Nephron progenitor cell (in vitro differentiated cells): ENCODE measurements around the gene RNF214.

Source experiments
- DNase-seq: peaks from one replicate; pipeline ENCODE4 v3.0.0; 2021
- H3K27ac Mint-ChIP-seq: 2 replicates; pipeline ENCODE4 v1.8.0; 2021; ENCODE audit warnings: mild to moderate bottlenecking, moderate library complexity, mixed read lengths
- H3K27me3 Mint-ChIP-seq: 2 replicates; pipeline ENCODE4 v1.8.0; 2021; ENCODE audit warnings: mild to moderate bottlenecking, low read depth, mixed read lengths; ENCODE audit not compliant: poor library complexity
- H3K36me3 Mint-ChIP-seq: 2 replicates; pipeline ENCODE4 v1.8.0; 2021; ENCODE audit warnings: low read depth, mixed read lengths
- H3K4me1 Mint-ChIP-seq: 2 replicates; pipeline ENCODE4 v1.8.0; 2021; ENCODE audit warnings: mixed read lengths
- H3K4me3 Mint-ChIP-seq: 2 replicates; pipeline ENCODE4 v1.8.0; 2021; ENCODE audit warnings: mild to moderate bottlenecking, moderate library complexity, mixed read lengths
- H3K9me3 Mint-ChIP-seq: 2 replicates; pipeline ENCODE4 v1.8.0; 2021; ENCODE audit warnings: mild to moderate bottlenecking, moderate library complexity, mixed read lengths
- TF ChIP-seq, protein P1 (sequence below): fragments of 200-600 bp; sonication (generic); IDR thresholded peaks from 2 replicates; pipeline ENCODE4 v1.5.0; 2021; ENCODE audit warnings: antibody characterized with exemption

The RNF214 gene

DNA sequence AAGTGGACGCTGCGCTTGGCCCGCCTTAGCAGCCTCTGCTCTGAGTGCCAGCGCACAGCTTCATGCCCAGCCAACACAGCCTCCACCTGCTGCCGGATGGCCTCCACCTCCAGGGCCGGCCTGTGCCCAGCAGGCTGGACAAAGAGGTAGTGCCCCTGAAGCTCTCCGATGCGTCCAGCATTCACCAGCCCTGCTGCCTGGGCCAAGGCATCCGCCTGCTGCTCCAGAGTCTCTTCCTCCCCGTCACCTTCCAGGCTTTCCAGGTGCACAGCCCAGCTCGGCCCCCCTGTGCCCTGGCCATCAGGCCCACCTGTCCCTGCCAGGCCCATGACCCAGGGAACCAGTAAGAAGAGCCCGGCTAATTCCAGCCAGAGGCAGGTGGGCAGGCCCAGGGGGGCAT is 3.1 kb upstream of the RNF214 start:
- Mint-ChIP-seq H3K36me3 (peaks cover 9% of the 10 kb centered on the region), H3K9me3 (no peaks in the 10 kb centered on the region), H3K4me1 (peaks cover 63% of the 10 kb centered on the region), H3K4me3 (peak overlapping the region; percentile 55), H3K27me3 (peaks cover 3% of the 10 kb centered on the region), H3K27ac (no peak overlapping the region)
- TF ChIP-seq, protein P1, sequence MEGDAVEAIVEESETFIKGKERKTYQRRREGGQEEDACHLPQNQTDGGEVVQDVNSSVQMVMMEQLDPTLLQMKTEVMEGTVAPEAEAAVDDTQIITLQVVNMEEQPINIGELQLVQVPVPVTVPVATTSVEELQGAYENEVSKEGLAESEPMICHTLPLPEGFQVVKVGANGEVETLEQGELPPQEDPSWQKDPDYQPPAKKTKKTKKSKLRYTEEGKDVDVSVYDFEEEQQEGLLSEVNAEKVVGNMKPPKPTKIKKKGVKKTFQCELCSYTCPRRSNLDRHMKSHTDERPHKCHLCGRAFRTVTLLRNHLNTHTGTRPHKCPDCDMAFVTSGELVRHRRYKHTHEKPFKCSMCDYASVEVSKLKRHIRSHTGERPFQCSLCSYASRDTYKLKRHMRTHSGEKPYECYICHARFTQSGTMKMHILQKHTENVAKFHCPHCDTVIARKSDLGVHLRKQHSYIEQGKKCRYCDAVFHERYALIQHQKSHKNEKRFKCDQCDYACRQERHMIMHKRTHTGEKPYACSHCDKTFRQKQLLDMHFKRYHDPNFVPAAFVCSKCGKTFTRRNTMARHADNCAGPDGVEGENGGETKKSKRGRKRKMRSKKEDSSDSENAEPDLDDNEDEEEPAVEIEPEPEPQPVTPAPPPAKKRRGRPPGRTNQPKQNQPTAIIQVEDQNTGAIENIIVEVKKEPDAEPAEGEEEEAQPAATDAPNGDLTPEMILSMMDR, result no peak
- DNase-seq, result no peak

DNA sequence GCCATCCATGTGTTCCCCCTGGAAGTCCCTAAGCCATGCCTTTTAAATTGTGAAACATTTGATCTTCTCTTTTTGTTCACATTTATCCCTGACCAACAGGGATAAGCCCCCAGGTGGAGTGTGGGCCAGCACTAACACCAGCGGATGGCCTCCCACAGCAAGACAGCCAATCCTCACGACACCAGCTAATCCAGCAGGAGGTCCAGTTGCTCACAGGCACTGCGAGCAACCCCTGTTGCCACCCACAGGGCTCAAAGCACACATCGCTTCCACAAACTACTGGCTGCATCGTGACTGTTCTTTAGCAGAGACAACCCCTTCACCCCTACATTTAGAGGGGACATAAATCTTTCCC is 2.6 kb upstream of the RNF214 start:
- peak overlapping the region; percentile 98 for H3K4me3 Mint-ChIP-seq
- no peaks in the 10 kb centered on the region for H3K9me3 Mint-ChIP-seq
- TF ChIP-seq, protein P1, result no peak
- no peak for DNase-seq
- peaks cover 3% of the 10 kb centered on the region for H3K27me3 Mint-ChIP-seq
- peaks cover 59% of the 10 kb centered on the region for H3K4me1 Mint-ChIP-seq
- peak overlapping the region; percentile 45 for H3K27ac Mint-ChIP-seq
- H3K36me3 Mint-ChIP-seq, result peaks cover 9% of the 10 kb centered on the region

DNA sequence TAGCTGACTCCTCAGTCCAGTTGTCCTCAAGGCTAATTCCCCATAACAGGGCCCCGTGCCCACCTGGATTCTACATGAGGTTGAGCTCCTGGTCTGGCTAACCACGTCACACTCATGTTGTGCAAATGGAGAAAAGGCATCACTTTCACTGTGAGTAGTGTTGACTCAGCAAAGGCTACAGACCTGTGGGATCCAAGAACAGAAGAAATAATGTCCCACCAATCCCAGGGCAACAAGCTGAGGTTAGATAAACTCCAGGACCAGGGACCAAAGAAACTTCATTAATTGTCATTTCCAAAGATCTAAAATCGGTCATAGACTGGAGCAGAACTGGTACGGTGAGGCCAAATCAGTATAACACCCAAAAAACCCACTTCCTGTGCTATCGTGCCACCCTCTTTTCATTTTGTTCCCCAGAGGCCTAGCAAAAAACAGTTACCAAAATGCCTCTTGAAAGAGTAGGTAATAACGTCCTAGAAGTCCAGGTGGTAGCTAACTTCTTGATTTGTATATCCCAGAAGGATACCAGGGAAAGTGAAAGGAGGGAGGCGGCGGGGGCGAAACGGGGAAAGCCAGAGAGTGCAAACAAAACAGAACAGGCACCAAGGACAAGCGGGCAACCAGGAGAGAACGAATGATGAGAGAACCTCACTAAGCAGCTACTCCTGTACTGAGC is 2.0 kb upstream of the RNF214 start:
- peaks cover 9% of the 10 kb centered on the region for H3K36me3 Mint-ChIP-seq
- no peak for DNase-seq
- peaks cover 54% of the 10 kb centered on the region for H3K4me1 Mint-ChIP-seq
- TF ChIP-seq, protein P1, result no peak
- H3K4me3 Mint-ChIP-seq, result peak overlapping the region; percentile 98
- no peaks in the 10 kb centered on the region for H3K27me3 Mint-ChIP-seq
- H3K9me3 Mint-ChIP-seq, result no peaks in the 10 kb centered on the region
- peak overlapping the region; percentile 84 for H3K27ac Mint-ChIP-seq

DNA sequence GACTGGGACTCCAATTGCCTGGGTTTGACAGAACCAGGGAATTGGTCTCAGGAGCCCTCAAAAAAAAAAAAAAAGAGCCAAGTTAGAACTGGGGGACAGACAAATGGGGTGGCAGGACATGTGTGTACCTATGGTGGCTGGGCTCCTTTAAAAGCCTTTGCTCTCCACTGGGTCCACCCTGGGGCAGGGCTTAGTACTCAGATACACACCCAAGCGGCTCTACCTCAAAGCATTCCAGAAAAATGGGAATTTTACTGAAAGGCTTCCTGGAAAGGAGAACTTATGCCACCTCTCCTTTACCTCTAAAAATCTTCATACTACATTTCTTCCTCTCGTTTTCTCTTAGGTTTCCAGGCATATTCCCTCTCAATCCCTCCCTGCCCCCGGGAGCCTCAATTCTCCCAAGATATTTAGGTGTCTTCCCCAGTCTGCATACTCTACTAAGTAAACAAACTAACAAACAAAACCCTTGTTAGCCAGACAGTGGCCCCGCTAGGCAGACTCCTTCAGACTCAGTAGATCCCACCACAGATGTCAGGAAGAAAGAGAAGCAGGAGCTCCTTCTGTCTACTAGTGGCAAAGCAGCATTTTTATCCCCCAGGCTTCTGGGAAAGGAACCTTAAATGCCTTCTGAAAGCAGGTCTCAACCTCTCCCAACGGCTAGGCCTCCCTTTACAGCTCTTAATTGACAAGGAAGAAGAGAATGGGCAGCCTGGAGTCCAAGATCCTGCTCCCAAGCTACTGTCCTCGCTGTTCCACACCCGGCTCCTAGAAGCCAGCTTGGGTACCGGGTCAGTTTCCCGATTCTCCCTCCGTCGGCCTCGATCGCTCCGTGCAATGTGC is 1.3 kb upstream of the RNF214 start:
- DNase-seq, result no peak
- no peaks in the 10 kb centered on the region for H3K9me3 Mint-ChIP-seq
- H3K36me3 Mint-ChIP-seq, result peaks cover 9% of the 10 kb centered on the region
- H3K27ac Mint-ChIP-seq, result peak overlapping the region; percentile 64
- H3K4me3 Mint-ChIP-seq, result peak overlapping the region; percentile 98
- no peaks in the 10 kb centered on the region for H3K27me3 Mint-ChIP-seq
- TF ChIP-seq, protein P1, result no peak
- peaks cover 46% of the 10 kb centered on the region for H3K4me1 Mint-ChIP-seq

DNA sequence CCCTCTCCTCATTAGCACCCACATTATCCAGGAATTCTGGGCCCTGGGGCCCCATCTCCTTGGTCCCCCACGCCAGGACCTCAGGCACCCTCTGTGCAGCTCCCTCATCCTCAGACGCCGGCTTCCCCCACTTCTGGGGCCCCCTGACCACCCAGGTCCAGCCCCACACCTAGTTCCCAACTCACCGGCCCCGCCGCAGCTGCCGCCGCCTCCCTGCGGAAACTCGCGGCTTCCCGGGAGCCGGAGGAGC is 704 bp upstream of the RNF214 start, which contains the start of gene PCSK7:
Gene PCSK7 (minus strand): TSS at position 232 of the 250 bp plus-strand sequence. CDS start 2,229 bp downstream, outside the sequence.
- DNase-seq, result peak; percentile 80
- H3K27ac Mint-ChIP-seq, result peak within 1 kb of the TSS; percentile 99
- no peaks in the 10 kb centered on the region for H3K27me3 Mint-ChIP-seq
- no peaks in the 10 kb centered on the region for H3K9me3 Mint-ChIP-seq
- peaks cover 40% of the 10 kb centered on the region for H3K4me1 Mint-ChIP-seq
- peaks cover 11% of the 10 kb centered on the region for H3K36me3 Mint-ChIP-seq
- TF ChIP-seq, protein P1, result no peak
- peak within 1 kb of the TSS; percentile 98 for H3K4me3 Mint-ChIP-seq
